H1 (cell line): ENCODE measurements around the gene ZNF74.
"Not testable (repeated sequence)": the region's sequence is repeated elsewhere in the genome, so short reads cannot be mapped to it uniquely, and the experiment has no call there.

ENCODE experiments used
- ASH2L ChIP-seq: fragments of 200-600, 300-600 bp; sonication (generic); IDR thresholded peaks from one replicate; pipeline ENCODE4 v1.7.1; 2017; ENCODE audit warnings: low read length
- ATF2 ChIP-seq: IDR thresholded peaks from 2 replicates; pipeline ENCODE4 v1.6.1; 2012; ENCODE audit warnings: low read length, inconsistent platforms
- CBX8 ChIP-seq: fragments of 300-800, 300-1000 bp; sonication (generic); IDR thresholded peaks from 2 replicates; pipeline ENCODE4 v1.7.1; 2016; ENCODE audit warnings: low read depth, low read length, borderline replicate concordance
- CREB1 ChIP-seq: IDR thresholded peaks from 2 replicates; pipeline ENCODE4 v1.6.1; 2012; ENCODE audit warnings: inconsistent platforms
- EP300 ChIP-seq, 2 experiments: IDR thresholded peaks; 1 replicate in 1 of 2; 2 replicates in 1 of 2; pipeline ENCODE4 v1.6.1; 2011 to 2012; ENCODE audit warnings: low read depth in 2 of 2, low read length in 2 of 2, mild to moderate bottlenecking in 2 of 2, borderline replicate concordance in 1 of 2, inconsistent platforms in 1 of 2, moderate library complexity in 1 of 2
- EZH2 ChIP-seq: fragments of 200-600 bp; sonication (generic); IDR thresholded peaks from 2 replicates; pipeline ENCODE4 v1.7.1; 2012; ENCODE audit warnings: low read depth, mild to moderate bottlenecking, moderate library complexity, low read length, inconsistent platforms; ENCODE audit not compliant: severe bottlenecking
- GABPA ChIP-seq: IDR thresholded peaks from 2 replicates; pipeline ENCODE4 v1.6.1; 2011; ENCODE audit warnings: mild to moderate bottlenecking, low read length, moderate library complexity, borderline replicate concordance; ENCODE audit not compliant: insufficient read depth
- HDAC2 ChIP-seq, 2 experiments: fragments of 300-600 bp in 1 of 2; sonication (generic) in 1 of 2; IDR thresholded peaks; 2 replicates each; pipeline ENCODE4 v1.6.1; 2011 to 2012; ENCODE audit warnings: low read depth in 2 of 2, low read length in 2 of 2, mild to moderate bottlenecking in 2 of 2, moderate library complexity in 2 of 2, borderline replicate concordance in 1 of 2, inconsistent platforms in 1 of 2
- MAFK ChIP-seq: IDR thresholded peaks from 2 replicates; pipeline ENCODE4 v1.6.1; 2012; ENCODE audit warnings: low read depth, mild to moderate bottlenecking, improper control_type of control experiment, low read length
- MAX ChIP-seq: IDR thresholded peaks from 2 replicates; pipeline ENCODE4 v1.6.1; 2012; ENCODE audit warnings: inconsistent platforms
- TAF1 ChIP-seq: IDR thresholded peaks from 2 replicates; pipeline ENCODE4 v1.6.1; 2011; ENCODE audit warnings: mild to moderate bottlenecking, low read depth, low read length
- TCF12 ChIP-seq: IDR thresholded peaks from 2 replicates; pipeline ENCODE4 v1.6.1; 2011; ENCODE audit warnings: low read depth, mild to moderate bottlenecking, low read length
- TF ChIP-seq, protein P1 (sequence below), 3 experiments: IDR thresholded peaks; 1 replicate in 2 of 3; 2 replicates in 1 of 3; pipeline versions ENCODE4 v1.5.1 to v1.6.1; 2011; ENCODE audit warnings: low read length in 3 of 3, mild to moderate bottlenecking in 3 of 3, inconsistent platforms in 2 of 3, low read depth in 1 of 3, moderate library complexity in 1 of 3; ENCODE audit not compliant: insufficient read depth in 1 of 3; ENCODE audit errors: control extremely low read depth in 1 of 3

GRCh38 chr22:20372406-20372854 lies 21.5 kb upstream of the ZNF74 start:
- TF ChIP-seq, protein P1, sequence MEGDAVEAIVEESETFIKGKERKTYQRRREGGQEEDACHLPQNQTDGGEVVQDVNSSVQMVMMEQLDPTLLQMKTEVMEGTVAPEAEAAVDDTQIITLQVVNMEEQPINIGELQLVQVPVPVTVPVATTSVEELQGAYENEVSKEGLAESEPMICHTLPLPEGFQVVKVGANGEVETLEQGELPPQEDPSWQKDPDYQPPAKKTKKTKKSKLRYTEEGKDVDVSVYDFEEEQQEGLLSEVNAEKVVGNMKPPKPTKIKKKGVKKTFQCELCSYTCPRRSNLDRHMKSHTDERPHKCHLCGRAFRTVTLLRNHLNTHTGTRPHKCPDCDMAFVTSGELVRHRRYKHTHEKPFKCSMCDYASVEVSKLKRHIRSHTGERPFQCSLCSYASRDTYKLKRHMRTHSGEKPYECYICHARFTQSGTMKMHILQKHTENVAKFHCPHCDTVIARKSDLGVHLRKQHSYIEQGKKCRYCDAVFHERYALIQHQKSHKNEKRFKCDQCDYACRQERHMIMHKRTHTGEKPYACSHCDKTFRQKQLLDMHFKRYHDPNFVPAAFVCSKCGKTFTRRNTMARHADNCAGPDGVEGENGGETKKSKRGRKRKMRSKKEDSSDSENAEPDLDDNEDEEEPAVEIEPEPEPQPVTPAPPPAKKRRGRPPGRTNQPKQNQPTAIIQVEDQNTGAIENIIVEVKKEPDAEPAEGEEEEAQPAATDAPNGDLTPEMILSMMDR (IDR thresholded peaks at IDR 0.05; ENCODE audit: control extremely low read depth in 1 of 3, insufficient read depth in 1 of 3, low read depth in 1 of 3, low read length in 3 of 3) = not testable (repeated sequence)
- not testable (repeated sequence) for TF ChIP-seq GABPA; CBX8; MAX; ATF2; EP300 (IDR thresholded peaks at IDR 0.05; ENCODE audit: borderline replicate concordance in 1 of 2, low read depth in 2 of 2, low read length in 2 of 2); HDAC2 (IDR thresholded peaks at IDR 0.05; ENCODE audit: borderline replicate concordance in 1 of 2, low read depth in 2 of 2, low read length in 2 of 2); TCF12; EZH2; CREB1; MAFK; TAF1; ASH2L
